Spleen (tissue), 11 donors: ENCODE results near the gene DOK5. TPM values are rescaled to one million over a fixed set of nuclear protein-coding genes. Genes with fewer than 3 reads are reported as not detected.
"Not testable (repeated sequence)": the region's sequence is repeated elsewhere in the genome, so short reads cannot be mapped to it uniquely, and the experiment has no call there.

Experiments
- DNase-seq: peaks from one replicate; pipeline ENCODE4 v3.0.0-alpha.2; 2020
- H3K27ac ChIP-seq, 8 donors: fragments of 200-600 bp; sonication (generic) in 7 of 8; 1 replicate in 4 of 8; 2 replicates in 4 of 8; pipeline versions ENCODE4 v1.5.0 to v1.8.0; 2016 to 2021; ENCODE audit warnings: inconsistent platforms in 4 of 8, mild to moderate bottlenecking in 4 of 8, moderate library complexity in 1 of 8
- H3K27me3 ChIP-seq, 7 donors: fragments of 200-600 bp; sonication (generic) in 6 of 7; replicated peaks in 1 of 7; 1 replicate in 4 of 7; 2 replicates in 3 of 7; pipeline versions ENCODE4 v1.5.0 to v1.8.0; 2016 to 2021; ENCODE audit warnings: inconsistent platforms in 3 of 7, mild to moderate bottlenecking in 1 of 7
- H3K36me3 ChIP-seq, 6 donors: fragments of 200-600 bp; sonication (generic) in 5 of 6; 1 replicate in 4 of 6; 2 replicates in 2 of 6; pipeline versions ENCODE4 v1.5.0 to v1.8.0; 2016 to 2021; ENCODE audit warnings: inconsistent platforms in 2 of 6
- H3K4me1 ChIP-seq, 6 donors: fragments of 200-600 bp; sonication (generic) in 5 of 6; 1 replicate in 3 of 6; 2 replicates in 3 of 6; pipeline versions ENCODE4 v1.5.0 to v1.8.0; 2016 to 2021; ENCODE audit warnings: inconsistent platforms in 3 of 6
- H3K4me3 ChIP-seq, 8 donors: fragments of 200-600 bp; sonication (generic) in 7 of 8; 1 replicate in 4 of 8; 2 replicates in 4 of 8; pipeline versions ENCODE4 v1.5.0 to v1.8.0; 2016 to 2021; ENCODE audit warnings: inconsistent platforms in 4 of 8, mild to moderate bottlenecking in 4 of 8, moderate library complexity in 2 of 8
- H3K9me3 ChIP-seq, 8 donors: fragments of 200-600 bp; sonication (generic) in 7 of 8; 1 replicate in 4 of 8; 2 replicates in 4 of 8; pipeline versions ENCODE4 v1.5.0 to v1.8.0; 2016 to 2021; ENCODE audit warnings: inconsistent platforms in 4 of 8
- CTCF ChIP-seq, 11 experiments: fragments of 200-600 bp in 7 of 11; fragments of 450-650 bp in 4 of 11; sonication (generic) in 4 of 11; IDR thresholded peaks in 8 of 11; conservative IDR thresholded peaks in 3 of 11; 1 replicate in 7 of 11; 2 replicates in 4 of 11; pipeline versions ENCODE4 v1.4.0 to v1.8.0; 2016 to 2021; ENCODE audit warnings: antibody characterized with exemption in 11 of 11, inconsistent platforms in 4 of 11, mild to moderate bottlenecking in 1 of 11
- POLR2A ChIP-seq, 3 donors: fragments of 450-650 bp; IDR thresholded peaks; one replicate each; pipeline ENCODE4 v1.5.1; 2017; ENCODE audit warnings: antibody characterized with exemption in 3 of 3, mild to moderate bottlenecking in 1 of 3
- POLR2AphosphoS5 ChIP-seq, 3 donors: sonication (generic); formaldehyde crosslinking; IDR thresholded peaks; one replicate each; pipeline ENCODE4 v1.5.1; 2017; ENCODE audit warnings: antibody characterized with exemption in 3 of 3
- WGBS, 5 donors: extraction: QIAGEN DNeasy Blood & Tissue Kit in 3 of 5; methylation state at CpG; one replicate each; pipeline versions ENCODE4 v1.1.5 to v1.1.7; 2013 to 2018; 5-methylcytosine and 5-hydroxymethylcytosine counted together
- intact Hi-C: fragments of 100-400 bp; cut with DNase I; formaldehyde crosslinking; loops from one replicate; pipeline ENCODE4 v1.15.0; 2023; ENCODE audit warnings: low total_unique reads
- polyA plus RNA-seq, 3 donors: library from polyadenylated mRNA; stranded (reverse); fragments of 200-250 nt; gene quantifications; one replicate each; pipeline ENCODE4 v1.2.1, GENCODE V29; 2013
- total RNA-seq, 7 donors: library from RNA; depleted of rRNA in 3 of 7; stranded (reverse); fragments of >200 nt in 3 of 7; fragmentation: NEBNext Ultra II Directional in 4 of 7; extraction: Animal tissue kit (Norgen Biotek cat#: 25700) in 4 of 7; gene quantifications; one replicate each; pipeline versions ENCODE4 v1.1.0 to v1.2.1, GENCODE V29; 2016 to 2021
- donor health status: healthy with polysubstance abuse.
- donor health status: DM: no; HTN: no; CAD: no; lungs with moderate emphysema.
- donor health status: DM: no; HTN: no; CAD: no.
- donor health status: Bipolar disorder and iron deficiency.
- donor health status: healthy.
- donor health status: DM: no; HTN: no; CAD: no.
- donor health status: DM: yes; HTN: yes; CAD: no.

The DOK5 gene
- total and polyA plus RNA-seq, 10 donors, result 0.17 to 0.73 (median 0.53) TPM; not detected in 3

GRCh38 chr20:54432966-54433365, 42.4 kb upstream of the DOK5 start:
- TF ChIP-seq CTCF (IDR thresholded peaks at IDR 0.05 in 8 of 11, conservative IDR thresholded peaks at IDR 0.05 in 3 of 11), result no peak
- TF ChIP-seq POLR2AphosphoS5 (IDR thresholded peaks at IDR 0.05), result no peak
- TF ChIP-seq POLR2A (IDR thresholded peaks at IDR 0.05), result no peak
- Histone ChIP-seq H3K9me3 (no peaks in the 10 kb centered on the region), H3K27me3 (no peaks in the 10 kb centered on the region), H3K27ac (no peak overlapping the region), H3K4me1 (no peaks in the 10 kb centered on the region), H3K4me3 (no peak overlapping the region), H3K36me3 (no peaks in the 10 kb centered on the region)
- intact Hi-C loops, result no loop called here
- WGBS, 5 donors, result 91 to 100% (median 97%) methylated on average over 1 of the region's 1 CpG
- no peak for DNase-seq

GRCh38 chr20:54433636-54434035, 41.8 kb upstream of the DOK5 start:
- H3K36me3 ChIP-seq, result no peaks in the 10 kb centered on the region
- no peak for DNase-seq
- no peak for TF ChIP-seq POLR2AphosphoS5 (IDR thresholded peaks at IDR 0.05)
- no peak for TF ChIP-seq POLR2A (IDR thresholded peaks at IDR 0.05)
- TF ChIP-seq CTCF (IDR thresholded peaks at IDR 0.05 in 8 of 11, conservative IDR thresholded peaks at IDR 0.05 in 3 of 11), result no peak
- WGBS, 5 donors, result 86 to 94% (median 91%) methylated on average over 9 of the region's 9 CpGs
- no peaks in the 10 kb centered on the region for H3K9me3 ChIP-seq
- H3K4me3 ChIP-seq, result no peak overlapping the region
- H3K27ac ChIP-seq, result no peak overlapping the region
- H3K4me1 ChIP-seq, result no peaks in the 10 kb centered on the region
- intact Hi-C loops, result no loop called here
- no peaks in the 10 kb centered on the region for H3K27me3 ChIP-seq

- no peaks in the 10 kb centered on the region for H3K9me3 ChIP-seq
- no peak for DNase-seq
- H3K27ac ChIP-seq, result no peak overlapping the region
- 82 to 93% (median 90%) methylated on average over 7 of the region's 7 CpGs for WGBS, 5 donors
- H3K27me3 ChIP-seq, result no peaks in the 10 kb centered on the region
- H3K36me3 ChIP-seq, result no peaks in the 10 kb centered on the region
- intact Hi-C loops, result no loop called here
- no peaks in the 10 kb centered on the region for H3K4me1 ChIP-seq
- TF ChIP-seq POLR2AphosphoS5 (IDR thresholded peaks at IDR 0.05), result no peak
- no peak for TF ChIP-seq POLR2A (IDR thresholded peaks at IDR 0.05)
- TF ChIP-seq CTCF (IDR thresholded peaks at IDR 0.05 in 8 of 11, conservative IDR thresholded peaks at IDR 0.05 in 3 of 11), result no peak
- H3K4me3 ChIP-seq, result no peak overlapping the region
These were observed 41.2 kb upstream of the DOK5 start for GRCh38 chr20:54434196-54434595.

GRCh38 chr20:54435015-54435414, 40.4 kb upstream of the DOK5 start:
- 83 to 90% (median 86%) methylated on average over 3 of the region's 3 CpGs for WGBS, 5 donors
- Histone ChIP-seq H3K9me3 (no peaks in the 10 kb centered on the region), H3K4me1 (no peaks in the 10 kb centered on the region), H3K27me3 (no peaks in the 10 kb centered on the region), H3K4me3 (no peak overlapping the region), H3K36me3 (no peaks in the 10 kb centered on the region), H3K27ac (no peak overlapping the region)
- TF ChIP-seq POLR2A (IDR thresholded peaks at IDR 0.05), result no peak
- TF ChIP-seq CTCF (IDR thresholded peaks at IDR 0.05 in 8 of 11, conservative IDR thresholded peaks at IDR 0.05 in 3 of 11), result no peak
- no peak for TF ChIP-seq POLR2AphosphoS5 (IDR thresholded peaks at IDR 0.05)
- no peak for DNase-seq
- intact Hi-C loops, result no loop called here

- H3K36me3 ChIP-seq, H3K4me3 ChIP-seq, H3K9me3 ChIP-seq, DNase-seq, intact Hi-C loops, H3K27ac ChIP-seq, H3K4me1 ChIP-seq, H3K27me3 ChIP-seq: not testable (repeated sequence)
- 83 to 92% (median 86%) methylated on average over 8 of the region's 8 CpGs for WGBS, 5 donors
These were observed 39.0 kb upstream of the DOK5 start for GRCh38 chr20:54436410-54436809.
